Measurements from ENCODE around the gene PNPLA7. TPM values are rescaled to one million over a fixed set of nuclear protein-coding genes. Genes with fewer than 3 reads are reported as not detected.
"Not testable (repeated sequence)": the region's sequence is repeated elsewhere in the genome, so short reads cannot be mapped to it uniquely, and the experiment has no call there.

PNPLA7 gene
- total RNA-seq, 1 donor: 2.3 TPM

DNA sequence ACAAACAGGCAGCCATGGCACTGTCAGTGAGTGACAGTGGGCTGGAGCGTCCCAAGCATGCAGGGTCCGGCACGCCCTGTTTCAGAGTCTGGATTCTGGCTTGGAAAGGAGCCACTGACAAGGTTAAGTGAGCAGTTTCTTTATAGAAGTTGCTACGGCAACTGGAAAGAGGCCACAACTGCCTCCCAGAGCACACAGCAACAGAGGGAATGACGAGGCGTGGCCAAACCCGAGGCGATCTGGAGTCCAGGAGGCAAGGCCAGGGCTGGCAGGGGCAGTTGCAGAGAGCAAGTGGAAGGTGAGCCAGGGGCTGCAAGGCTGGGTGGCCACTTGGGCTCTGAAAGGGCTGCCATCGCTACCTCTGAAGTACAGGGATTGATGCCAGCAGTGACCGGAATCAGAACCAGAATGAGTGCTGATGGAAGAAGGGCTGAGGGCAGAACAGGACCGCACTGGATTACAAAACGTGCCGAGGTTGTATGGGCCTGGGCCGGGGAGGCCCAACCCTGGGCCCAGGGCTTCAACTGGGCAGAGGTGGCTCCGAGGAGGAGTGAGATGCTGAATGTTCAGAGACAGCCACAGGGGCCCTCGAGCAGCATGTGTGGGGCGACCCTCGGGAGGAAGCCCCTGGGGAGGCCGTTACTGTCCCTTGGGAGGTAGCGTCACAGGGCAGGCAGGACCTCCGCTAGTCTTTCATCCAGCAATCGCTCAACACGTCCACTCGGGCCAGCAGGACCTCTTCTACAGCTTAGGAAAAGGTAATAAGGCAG, 6.1 kb upstream of the PNPLA7 start:
- Histone ChIP-seq H3K9me3 (ENCODE audit: low read depth, low read length) (no peaks in the 10 kb centered on the region), H3K4me3 (ENCODE audit: low read length) (no peak overlapping the region), H3K27me3 (ENCODE audit: insufficient read depth, low read length) (no peaks in the 10 kb centered on the region), H3K4me1 (ENCODE audit: insufficient read depth, low read length) (peaks cover 8% of the 10 kb centered on the region)

GRCh38 chr9:137555179-137555578, 5.0 kb upstream of the PNPLA7 start:
- no peaks in the 10 kb centered on the region for H3K9me3 ChIP-seq (ENCODE audit: low read depth, low read length)
- no peaks in the 10 kb centered on the region for H3K27me3 ChIP-seq (ENCODE audit: insufficient read depth, low read length)
- no peak overlapping the region for H3K4me3 ChIP-seq (ENCODE audit: low read length)
- peaks cover 9% of the 10 kb centered on the region for H3K4me1 ChIP-seq (ENCODE audit: insufficient read depth, low read length)

DNA sequence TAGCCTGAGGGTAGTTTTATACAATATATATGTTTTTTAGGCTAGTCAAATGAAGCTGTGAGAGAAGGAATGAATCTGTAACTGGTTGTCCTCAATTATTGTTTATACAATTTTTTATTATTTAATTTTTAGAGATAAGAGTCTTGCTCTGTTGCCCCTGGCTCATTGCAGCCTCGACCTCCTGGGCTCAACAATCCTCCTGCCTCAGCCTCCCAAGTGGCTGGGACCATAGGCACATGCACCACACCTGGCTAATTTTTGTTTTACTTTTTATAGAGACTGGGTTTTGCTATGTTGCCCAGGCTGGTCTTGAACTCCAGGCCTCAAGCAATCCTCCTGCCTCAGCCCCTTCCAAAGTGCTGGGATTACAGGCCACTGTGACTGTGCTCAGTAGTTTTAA, 4.1 kb upstream of the PNPLA7 start:
- Histone ChIP-seq H3K9me3 (ENCODE audit: low read depth, low read length) (no peaks in the 10 kb centered on the region), H3K27me3 (ENCODE audit: insufficient read depth, low read length) (no peaks in the 10 kb centered on the region), H3K4me1 (ENCODE audit: insufficient read depth, low read length) (peaks cover 17% of the 10 kb centered on the region), H3K4me3 (ENCODE audit: low read length) (no peak overlapping the region)

- not testable (repeated sequence) for H3K4me3 ChIP-seq (ENCODE audit: low read length); H3K27me3 ChIP-seq (ENCODE audit: insufficient read depth, low read length); H3K9me3 ChIP-seq (ENCODE audit: low read depth, low read length)
- peaks cover 20% of the 10 kb centered on the region for H3K4me1 ChIP-seq (ENCODE audit: insufficient read depth, low read length)
These were observed 3.5 kb upstream of the PNPLA7 start for GRCh38 chr9:137553654-137554053.

GRCh38 chr9:137552022-137552768, 2.0 kb upstream of the PNPLA7 start:
- Histone ChIP-seq H3K4me1 (ENCODE audit: insufficient read depth, low read length) (peaks cover 22% of the 10 kb centered on the region), H3K4me3 (ENCODE audit: low read length) (peak overlapping the region; percentile 57), H3K9me3 (ENCODE audit: low read depth, low read length) (no peaks in the 10 kb centered on the region), H3K27me3 (ENCODE audit: insufficient read depth, low read length) (no peaks in the 10 kb centered on the region)

DNA sequence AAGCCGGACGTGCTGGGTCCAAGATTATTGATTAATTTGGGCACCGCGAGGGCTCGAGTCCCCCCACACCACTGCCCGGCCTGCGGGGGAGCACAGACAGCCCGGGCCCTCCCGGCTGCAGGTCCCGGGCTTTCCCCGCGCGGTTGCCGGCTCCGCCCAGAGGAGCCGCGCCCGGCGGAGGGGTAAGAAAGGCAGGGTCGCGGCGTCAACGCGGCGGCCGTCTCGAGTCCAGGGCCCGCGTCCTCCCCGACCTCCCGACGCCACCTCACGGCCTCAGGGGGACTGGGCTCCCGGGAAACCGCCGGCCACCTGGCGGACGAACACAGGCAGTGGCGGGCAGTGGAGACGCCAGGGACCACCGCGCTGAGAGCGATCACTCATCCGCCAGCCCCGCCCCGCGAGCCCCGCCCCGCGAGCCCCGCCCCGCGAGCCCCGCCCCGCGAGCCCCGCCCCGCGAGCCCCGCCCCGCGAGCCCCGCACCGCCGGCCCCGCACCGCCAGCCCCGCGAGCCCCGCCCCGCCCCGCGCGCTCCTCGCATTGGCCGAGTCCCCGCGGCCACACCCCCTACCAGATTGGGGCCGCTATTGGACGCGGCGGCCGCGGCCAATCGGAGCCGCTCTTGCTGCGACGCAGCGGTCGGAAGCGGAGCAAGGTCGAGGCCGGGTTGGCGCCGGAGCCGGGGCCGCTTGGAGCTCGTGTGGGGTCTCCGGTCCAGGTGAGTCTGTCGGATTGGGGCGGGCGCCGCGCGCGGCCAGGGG, 1.2 kb upstream of the PNPLA7 start, which contains the start of gene MRPL41:
Gene MRPL41, plus strand, starts transcription at position 616 of the 758 bp plus-strand sequence. CDS start 203 bp downstream, outside the sequence.
- H3K9me3 ChIP-seq (ENCODE audit: low read depth, low read length): no peaks in the 10 kb centered on the region
- peaks cover 22% of the 10 kb centered on the region for H3K4me1 ChIP-seq (ENCODE audit: insufficient read depth, low read length)
- H3K27me3 ChIP-seq (ENCODE audit: insufficient read depth, low read length): no peaks in the 10 kb centered on the region
- H3K4me3 ChIP-seq (ENCODE audit: low read length): peak within 1 kb of the TSS; percentile 57

DNA sequence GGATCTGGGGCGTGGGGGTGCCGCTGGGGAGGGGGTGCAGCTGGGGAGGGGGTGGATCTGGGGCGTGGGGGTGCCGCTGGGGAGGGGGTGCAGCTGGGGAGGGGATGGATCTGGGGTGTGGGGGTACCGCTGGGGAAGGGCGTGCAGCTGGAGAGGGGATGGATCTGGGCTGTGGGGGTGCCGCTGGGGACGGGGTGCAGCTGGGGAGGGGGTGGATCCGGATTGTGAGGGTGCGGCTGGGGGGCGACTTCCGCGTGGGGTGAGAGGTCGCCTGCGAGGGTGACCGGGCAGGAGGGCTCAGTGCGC, 709 bp upstream of the PNPLA7 start:
- H3K4me1 ChIP-seq (ENCODE audit: insufficient read depth, low read length): peaks cover 22% of the 10 kb centered on the region
- peak overlapping the region; percentile 52 for H3K4me3 ChIP-seq (ENCODE audit: low read length)

GRCh38 chr9:137547687-137548543, 2.3 kb downstream of the PNPLA7 start:
- H3K4me1 ChIP-seq (ENCODE audit: insufficient read depth, low read length): peaks cover 22% of the 10 kb centered on the region
- H3K4me3 ChIP-seq (ENCODE audit: low read length): no peak overlapping the region
- no peaks in the 10 kb centered on the region for H3K27me3 ChIP-seq (ENCODE audit: insufficient read depth, low read length)
- no peaks in the 10 kb centered on the region for H3K9me3 ChIP-seq (ENCODE audit: low read depth, low read length)

More for the DNA sequence above, 709 bp upstream of the PNPLA7 start:
- not testable (repeated sequence) for H3K9me3 ChIP-seq (ENCODE audit: low read depth, low read length); H3K27me3 ChIP-seq (ENCODE audit: insufficient read depth, low read length)

- H3K9me3 ChIP-seq (ENCODE audit: low read depth, low read length): no peaks in the 10 kb centered on the region
- H3K27me3 ChIP-seq (ENCODE audit: insufficient read depth, low read length): no peaks in the 10 kb centered on the region
- no peak overlapping the region for H3K4me3 ChIP-seq (ENCODE audit: low read length)
- H3K4me1 ChIP-seq (ENCODE audit: insufficient read depth, low read length): peaks cover 12% of the 10 kb centered on the region
These were observed 5.1 kb downstream of the PNPLA7 start for GRCh38 chr9:137545123-137545522.

DNA sequence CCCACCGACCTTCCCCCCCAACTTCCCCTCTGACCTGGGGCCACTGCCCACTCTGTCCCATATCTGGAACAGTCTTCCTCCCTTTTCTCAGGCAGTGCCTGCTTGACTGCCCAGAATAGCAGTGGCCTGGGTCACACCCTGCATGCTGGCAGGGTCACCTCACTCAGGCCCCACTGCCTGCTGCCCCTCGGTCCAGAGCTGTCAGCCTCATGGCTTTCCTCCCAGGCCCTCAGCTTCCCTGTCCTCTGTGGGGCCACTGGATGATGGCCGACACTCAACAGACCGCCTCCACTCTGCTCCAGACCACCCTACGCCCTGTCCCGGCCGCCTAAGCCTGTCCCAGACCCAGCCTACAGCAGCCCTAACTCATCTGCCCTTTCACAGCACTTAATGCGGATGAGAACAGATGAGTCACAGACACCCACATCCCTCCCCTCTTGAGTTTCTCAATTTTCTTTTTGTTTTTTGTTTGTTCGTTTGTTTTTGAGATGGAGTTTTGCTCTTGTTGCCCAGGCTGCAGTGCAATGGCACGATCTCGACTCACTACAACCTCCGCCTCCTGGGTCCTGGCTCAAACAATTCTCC, 5.9 kb downstream of the PNPLA7 start:
- Histone ChIP-seq H3K27me3 (ENCODE audit: insufficient read depth, low read length) (no peaks in the 10 kb centered on the region), H3K4me3 (ENCODE audit: low read length) (no peak overlapping the region), H3K4me1 (ENCODE audit: insufficient read depth, low read length) (peaks cover 5% of the 10 kb centered on the region), H3K9me3 (ENCODE audit: low read depth, low read length) (no peaks in the 10 kb centered on the region)

GRCh38 chr9:137543237-137543963, 6.8 kb downstream of the PNPLA7 start:
- Histone ChIP-seq H3K4me3 (ENCODE audit: low read length) (no peak overlapping the region), H3K27me3 (ENCODE audit: insufficient read depth, low read length) (no peaks in the 10 kb centered on the region), H3K4me1 (ENCODE audit: insufficient read depth, low read length) (no peaks in the 10 kb centered on the region), H3K9me3 (ENCODE audit: low read depth, low read length) (no peaks in the 10 kb centered on the region)

GRCh38 chr9:137542486-137542885, 7.7 kb downstream of the PNPLA7 start:
- no peaks in the 10 kb centered on the region for H3K9me3 ChIP-seq (ENCODE audit: low read depth, low read length)
- no peak overlapping the region for H3K4me3 ChIP-seq (ENCODE audit: low read length)
- H3K27me3 ChIP-seq (ENCODE audit: insufficient read depth, low read length): no peaks in the 10 kb centered on the region
- H3K4me1 ChIP-seq (ENCODE audit: insufficient read depth, low read length): no peaks in the 10 kb centered on the region

DNA sequence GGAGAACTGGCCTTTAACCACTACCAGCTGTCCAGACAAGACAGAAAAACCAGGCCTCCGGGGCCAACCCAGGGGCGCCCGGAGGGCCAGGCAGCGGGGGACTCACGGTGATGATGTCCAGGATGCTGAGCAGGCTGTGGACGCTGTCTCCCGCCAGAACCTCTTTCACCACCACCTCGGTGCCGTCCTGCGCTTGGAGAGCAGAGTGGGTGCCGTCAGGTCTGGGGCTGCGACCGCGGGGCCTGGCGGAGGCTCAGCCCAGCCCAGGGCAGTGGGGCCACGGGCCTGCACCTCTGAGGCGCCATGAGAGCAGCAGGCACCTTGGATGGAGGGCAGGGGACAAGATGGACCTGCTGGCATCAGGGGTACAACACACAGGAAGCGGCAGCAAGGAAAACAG, 9.7 kb downstream of the PNPLA7 start:
- Histone ChIP-seq H3K4me1 (ENCODE audit: insufficient read depth, low read length) (peaks cover 9% of the 10 kb centered on the region), H3K27me3 (ENCODE audit: insufficient read depth, low read length) (no peaks in the 10 kb centered on the region), H3K4me3 (ENCODE audit: low read length) (no peak overlapping the region), H3K9me3 (ENCODE audit: low read depth, low read length) (no peaks in the 10 kb centered on the region)

DNA sequence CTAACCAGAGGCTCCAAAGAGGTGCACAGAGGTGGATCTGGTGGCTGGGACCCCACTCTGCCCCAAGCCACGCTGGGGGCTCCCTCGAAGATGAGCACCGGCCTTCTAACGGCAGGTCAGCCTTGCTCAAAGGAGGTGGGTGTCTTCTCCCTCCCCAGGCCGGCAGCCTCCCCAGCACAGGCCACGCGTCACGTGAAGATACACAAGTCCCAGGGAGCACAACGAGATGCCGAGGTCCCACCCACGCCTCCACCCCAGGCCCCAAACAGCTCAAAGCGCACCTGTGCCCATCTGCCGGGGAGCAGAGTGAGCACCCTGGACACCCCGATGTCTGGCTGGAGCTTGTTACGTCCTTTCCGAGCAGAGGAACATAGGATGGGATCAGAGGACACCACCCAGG, 12.1 kb downstream of the PNPLA7 start:
- Histone ChIP-seq H3K4me3 (ENCODE audit: low read length) (no peak overlapping the region), H3K27me3 (ENCODE audit: insufficient read depth, low read length) (no peaks in the 10 kb centered on the region), H3K9me3 (ENCODE audit: low read depth, low read length) (no peaks in the 10 kb centered on the region), H3K4me1 (ENCODE audit: insufficient read depth, low read length) (peaks cover 15% of the 10 kb centered on the region)

Measured in mononuclear cell (primary cell).